ENCODE results near the gene POLR2J.

- TF ChIP-seq CTCF (conservative IDR thresholded peaks at IDR 0.05; ENCODE audit: low read depth in 2 of 2) (no peak), EZH2phosphoT487 (IDR thresholded peaks at IDR 0.05; ENCODE audit: unreplicated experiment) (no peak), POLR2AphosphoS5 (IDR thresholded peaks at IDR 0.05; ENCODE audit: low read depth) (no peak), EZH2 (IDR thresholded peaks at IDR 0.05; ENCODE audit: low read depth, unreplicated experiment) (no peak), JUNB (IDR thresholded peaks at IDR 0.05; ENCODE audit: unreplicated experiment) (no peak), STAT1 (IDR thresholded peaks at IDR 0.05; ENCODE audit: unreplicated experiment) (no peak), NANOG (IDR thresholded peaks at IDR 0.05; ENCODE audit: borderline replicate concordance) (no peak)
- TF ChIP-seq, protein P1, sequence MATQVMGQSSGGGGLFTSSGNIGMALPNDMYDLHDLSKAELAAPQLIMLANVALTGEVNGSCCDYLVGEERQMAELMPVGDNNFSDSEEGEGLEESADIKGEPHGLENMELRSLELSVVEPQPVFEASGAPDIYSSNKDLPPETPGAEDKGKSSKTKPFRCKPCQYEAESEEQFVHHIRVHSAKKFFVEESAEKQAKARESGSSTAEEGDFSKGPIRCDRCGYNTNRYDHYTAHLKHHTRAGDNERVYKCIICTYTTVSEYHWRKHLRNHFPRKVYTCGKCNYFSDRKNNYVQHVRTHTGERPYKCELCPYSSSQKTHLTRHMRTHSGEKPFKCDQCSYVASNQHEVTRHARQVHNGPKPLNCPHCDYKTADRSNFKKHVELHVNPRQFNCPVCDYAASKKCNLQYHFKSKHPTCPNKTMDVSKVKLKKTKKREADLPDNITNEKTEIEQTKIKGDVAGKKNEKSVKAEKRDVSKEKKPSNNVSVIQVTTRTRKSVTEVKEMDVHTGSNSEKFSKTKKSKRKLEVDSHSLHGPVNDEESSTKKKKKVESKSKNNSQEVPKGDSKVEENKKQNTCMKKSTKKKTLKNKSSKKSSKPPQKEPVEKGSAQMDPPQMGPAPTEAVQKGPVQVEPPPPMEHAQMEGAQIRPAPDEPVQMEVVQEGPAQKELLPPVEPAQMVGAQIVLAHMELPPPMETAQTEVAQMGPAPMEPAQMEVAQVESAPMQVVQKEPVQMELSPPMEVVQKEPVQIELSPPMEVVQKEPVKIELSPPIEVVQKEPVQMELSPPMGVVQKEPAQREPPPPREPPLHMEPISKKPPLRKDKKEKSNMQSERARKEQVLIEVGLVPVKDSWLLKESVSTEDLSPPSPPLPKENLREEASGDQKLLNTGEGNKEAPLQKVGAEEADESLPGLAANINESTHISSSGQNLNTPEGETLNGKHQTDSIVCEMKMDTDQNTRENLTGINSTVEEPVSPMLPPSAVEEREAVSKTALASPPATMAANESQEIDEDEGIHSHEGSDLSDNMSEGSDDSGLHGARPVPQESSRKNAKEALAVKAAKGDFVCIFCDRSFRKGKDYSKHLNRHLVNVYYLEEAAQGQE (IDR thresholded peaks at IDR 0.05; ENCODE audit: unreplicated experiment), result no peak
- TF ChIP-seq, protein P2, sequence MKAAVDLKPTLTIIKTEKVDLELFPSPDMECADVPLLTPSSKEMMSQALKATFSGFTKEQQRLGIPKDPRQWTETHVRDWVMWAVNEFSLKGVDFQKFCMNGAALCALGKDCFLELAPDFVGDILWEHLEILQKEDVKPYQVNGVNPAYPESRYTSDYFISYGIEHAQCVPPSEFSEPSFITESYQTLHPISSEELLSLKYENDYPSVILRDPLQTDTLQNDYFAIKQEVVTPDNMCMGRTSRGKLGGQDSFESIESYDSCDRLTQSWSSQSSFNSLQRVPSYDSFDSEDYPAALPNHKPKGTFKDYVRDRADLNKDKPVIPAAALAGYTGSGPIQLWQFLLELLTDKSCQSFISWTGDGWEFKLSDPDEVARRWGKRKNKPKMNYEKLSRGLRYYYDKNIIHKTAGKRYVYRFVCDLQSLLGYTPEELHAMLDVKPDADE (IDR thresholded peaks at IDR 0.05), result no peak
Observed at GRCh38 chr7:102444961-102445673, 33.6 kb downstream of the POLR2J start.
